H54 (cell line): ENCODE measurements around the gene IGFL3.

Experiments used
- DNase-seq: peaks from one replicate; pipeline ENCODE4 v3.0.0; 2011; ENCODE audit warnings: low spot score, mixed read lengths; ENCODE audit not compliant: insufficient read length
- FAIRE-seq: peaks from 3 replicates; lab custom pipeline; 2011; peaks lifted over from hg19 to GRCh38; lab: Jason Lieb, UNC
- POLR2A ChIP-seq: IDR thresholded peaks from 2 replicates; pipeline ENCODE4 v1.6.1; 2011; ENCODE audit warnings: low read depth, mild to moderate bottlenecking, low read length

The IGFL3 gene

GRCh38 chr19:46137915-46138473 is 13.5 kb upstream of the IGFL3 start:
- DNase-seq (no peak), FAIRE-seq (no peak)
- TF ChIP-seq POLR2A: no peak

- no peak for FAIRE-seq
- no peak for TF ChIP-seq POLR2A
These were observed 10.0 kb upstream of the IGFL3 start for GRCh38 chr19:46134527-46134926.

GRCh38 chr19:46133777-46134241 is 9.3 kb upstream of the IGFL3 start:
- TF ChIP-seq POLR2A: no peak
- no peak for FAIRE-seq
- DNase-seq: no peak

More at GRCh38 chr19:46134527-46134926, 10.0 kb upstream of the IGFL3 start:
- DNase-seq: no peak

GRCh38 chr19:46133101-46133627 is 8.7 kb upstream of the IGFL3 start:
- no peak for TF ChIP-seq POLR2A
- DNase-seq (no peak), FAIRE-seq (no peak)

- FAIRE-seq (no peak), DNase-seq (no peak)
- TF ChIP-seq POLR2A: no peak
These were observed 8.1 kb upstream of the IGFL3 start for GRCh38 chr19:46132508-46133100.

GRCh38 chr19:46131485-46132143 is 7.1 kb upstream of the IGFL3 start:
- no peak for TF ChIP-seq POLR2A

GRCh38 chr19:46126086-46126580 is 1.6 kb upstream of the IGFL3 start:
- DNase-seq (no peak), FAIRE-seq (no peak)
- TF ChIP-seq POLR2A: no peak

More at GRCh38 chr19:46131485-46132143, 7.1 kb upstream of the IGFL3 start:
- FAIRE-seq: no peak
- no peak for DNase-seq

- DNase-seq: no peak
- TF ChIP-seq POLR2A: no peak
- FAIRE-seq: no peak
These were observed 959 bp upstream of the IGFL3 start for GRCh38 chr19:46125447-46125846.

- DNase-seq (no peak), FAIRE-seq (no peak)
- TF ChIP-seq POLR2A: no peak
These were observed 6.4 kb downstream of the IGFL3 start for GRCh38 chr19:46118136-46118535.

GRCh38 chr19:46116121-46116520 is 8.4 kb downstream of the IGFL3 start:
- DNase-seq (no peak), FAIRE-seq (no peak)
- no peak for TF ChIP-seq POLR2A

- TF ChIP-seq POLR2A: no peak
- peak; percentile 31 for DNase-seq
- peak; percentile 96 for FAIRE-seq
These were observed 8.9 kb downstream of the IGFL3 start for GRCh38 chr19:46115396-46116106.

GRCh38 chr19:46113726-46114125 is 10.8 kb downstream of the IGFL3 start:
- FAIRE-seq (no peak), DNase-seq (no peak)
- no peak for TF ChIP-seq POLR2A

GRCh38 chr19:46112527-46112926 is 12.0 kb downstream of the IGFL3 start:
- no peak for TF ChIP-seq POLR2A
- no peak for FAIRE-seq
- DNase-seq: no peak
